ENCODE measurements around the gene C22orf39.

The C22orf39 gene

DNA sequence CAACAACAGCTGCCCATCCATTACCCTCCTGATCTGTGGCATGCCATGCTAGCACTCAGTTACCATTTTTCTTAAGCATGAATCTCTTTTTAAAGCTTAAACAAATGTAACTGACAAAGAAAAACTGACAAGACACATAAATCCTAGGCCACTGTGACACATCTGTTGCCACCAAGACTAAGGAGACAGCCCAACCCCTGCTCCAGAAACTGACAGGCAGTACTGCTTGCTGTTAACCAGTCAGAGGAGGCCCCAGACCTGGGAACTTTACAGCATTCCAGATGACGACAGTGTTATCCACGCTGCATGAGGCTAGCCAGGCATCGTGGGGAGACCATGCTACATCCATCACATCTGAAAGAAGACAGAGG, 49.8 kb downstream of the C22orf39 start:
- no peaks in the 10 kb centered on the region for H3F3A ChIP-seq (ENCODE audit: control insufficient read depth, insufficient read depth)
- H3K4me3 ChIP-seq (ENCODE audit: low read length): no peak overlapping the region
- 0 out of 2 replicates have a peak, but pooled peaks cover 6% of the 10 kb centered on the region for H4K20me1 ChIP-seq (ENCODE audit: control insufficient read depth, insufficient read depth, low read depth, low read length)
- no peak overlapping the region for H3K4me2 ChIP-seq (ENCODE audit: low read length)
- H3K9me2 ChIP-seq (replicated peaks; ENCODE audit: control insufficient read depth, low read length): no peaks in the 10 kb centered on the region
- no peaks in the 10 kb centered on the region for H3K9me3 ChIP-seq (ENCODE audit: control insufficient read depth, insufficient read depth, low read length)
- no peaks in the 10 kb centered on the region for H3K27me3 ChIP-seq (ENCODE audit: control insufficient read depth, low read length)
- H3K4me1 ChIP-seq (ENCODE audit: control insufficient read depth, low read length): no peaks in the 10 kb centered on the region
- TF ChIP-seq EZH2phosphoT487 (IDR thresholded peaks at IDR 0.05; ENCODE audit: borderline replicate concordance, low read length): no peak
- TF ChIP-seq, protein P1, sequence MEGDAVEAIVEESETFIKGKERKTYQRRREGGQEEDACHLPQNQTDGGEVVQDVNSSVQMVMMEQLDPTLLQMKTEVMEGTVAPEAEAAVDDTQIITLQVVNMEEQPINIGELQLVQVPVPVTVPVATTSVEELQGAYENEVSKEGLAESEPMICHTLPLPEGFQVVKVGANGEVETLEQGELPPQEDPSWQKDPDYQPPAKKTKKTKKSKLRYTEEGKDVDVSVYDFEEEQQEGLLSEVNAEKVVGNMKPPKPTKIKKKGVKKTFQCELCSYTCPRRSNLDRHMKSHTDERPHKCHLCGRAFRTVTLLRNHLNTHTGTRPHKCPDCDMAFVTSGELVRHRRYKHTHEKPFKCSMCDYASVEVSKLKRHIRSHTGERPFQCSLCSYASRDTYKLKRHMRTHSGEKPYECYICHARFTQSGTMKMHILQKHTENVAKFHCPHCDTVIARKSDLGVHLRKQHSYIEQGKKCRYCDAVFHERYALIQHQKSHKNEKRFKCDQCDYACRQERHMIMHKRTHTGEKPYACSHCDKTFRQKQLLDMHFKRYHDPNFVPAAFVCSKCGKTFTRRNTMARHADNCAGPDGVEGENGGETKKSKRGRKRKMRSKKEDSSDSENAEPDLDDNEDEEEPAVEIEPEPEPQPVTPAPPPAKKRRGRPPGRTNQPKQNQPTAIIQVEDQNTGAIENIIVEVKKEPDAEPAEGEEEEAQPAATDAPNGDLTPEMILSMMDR (IDR thresholded peaks at IDR 0.05; ENCODE audit: low read depth, low read length, poor library complexity, severe bottlenecking): no peak
- H3K79me2 ChIP-seq (ENCODE audit: control insufficient read depth, low read length): no peaks in the 10 kb centered on the region
- peaks cover 82% of the 10 kb centered on the region for H3K36me3 ChIP-seq (ENCODE audit: control insufficient read depth, low read length)
- no peak overlapping the region for H3K27ac ChIP-seq (ENCODE audit: low read depth, low read length)

GRCh38 chr22:19396934-19397733, 50.4 kb downstream of the C22orf39 start:
- no peaks in the 10 kb centered on the region for H3K27me3 ChIP-seq (ENCODE audit: control insufficient read depth, low read length)
- H3K9me2 ChIP-seq (replicated peaks; ENCODE audit: control insufficient read depth, low read length): no peaks in the 10 kb centered on the region
- no peak overlapping the region for H3K27ac ChIP-seq (ENCODE audit: low read depth, low read length)
- H3F3A ChIP-seq (ENCODE audit: control insufficient read depth, insufficient read depth): no peaks in the 10 kb centered on the region
- 0 out of 2 replicates have a peak, but pooled peaks cover 6% of the 10 kb centered on the region for H4K20me1 ChIP-seq (ENCODE audit: control insufficient read depth, insufficient read depth, low read depth, low read length)
- no peak overlapping the region for H3K4me2 ChIP-seq (ENCODE audit: low read length)
- no peaks in the 10 kb centered on the region for H3K4me1 ChIP-seq (ENCODE audit: control insufficient read depth, low read length)
- H3K9me3 ChIP-seq (ENCODE audit: control insufficient read depth, insufficient read depth, low read length): no peaks in the 10 kb centered on the region
- H3K36me3 ChIP-seq (ENCODE audit: control insufficient read depth, low read length): peaks cover 88% of the 10 kb centered on the region
- TF ChIP-seq, protein P1 (IDR thresholded peaks at IDR 0.05; ENCODE audit: low read depth, low read length, poor library complexity, severe bottlenecking): no peak
- no peak for TF ChIP-seq EZH2phosphoT487 (IDR thresholded peaks at IDR 0.05; ENCODE audit: borderline replicate concordance, low read length)
- no peak overlapping the region for H3K4me3 ChIP-seq (ENCODE audit: low read length)
- no peaks in the 10 kb centered on the region for H3K79me2 ChIP-seq (ENCODE audit: control insufficient read depth, low read length)

DNA sequence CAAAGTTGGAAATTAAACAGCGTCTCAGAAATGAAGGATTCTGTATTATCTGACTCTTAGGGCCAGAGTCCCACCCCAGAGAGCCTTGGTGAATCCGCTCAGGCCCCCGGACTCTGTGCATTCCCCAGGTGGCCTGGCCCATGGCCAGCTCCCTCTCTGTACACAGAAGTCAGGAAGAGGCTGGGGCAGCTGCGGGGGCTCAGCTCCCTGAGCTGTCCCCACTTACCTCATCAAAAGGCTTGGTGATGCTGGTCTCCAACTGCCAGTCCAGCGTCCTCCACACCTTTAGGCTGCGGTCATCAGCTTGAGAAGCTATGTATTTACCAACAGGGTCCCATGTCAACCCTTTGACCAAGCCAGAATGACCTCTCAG, 51.0 kb downstream of the C22orf39 start:
- H4K20me1 ChIP-seq (ENCODE audit: control insufficient read depth, insufficient read depth, low read depth, low read length): 0 out of 2 replicates have a peak, but pooled peaks cover 5% of the 10 kb centered on the region
- peaks cover 88% of the 10 kb centered on the region for H3K36me3 ChIP-seq (ENCODE audit: control insufficient read depth, low read length)
- H3K27ac ChIP-seq (ENCODE audit: low read depth, low read length): no peak overlapping the region
- no peaks in the 10 kb centered on the region for H3K79me2 ChIP-seq (ENCODE audit: control insufficient read depth, low read length)
- H3K4me1 ChIP-seq (ENCODE audit: control insufficient read depth, low read length): no peaks in the 10 kb centered on the region
- TF ChIP-seq EZH2phosphoT487 (IDR thresholded peaks at IDR 0.05; ENCODE audit: borderline replicate concordance, low read length): no peak
- TF ChIP-seq, protein P1 (IDR thresholded peaks at IDR 0.05; ENCODE audit: low read depth, low read length, poor library complexity, severe bottlenecking): no peak
- no peaks in the 10 kb centered on the region for H3K9me3 ChIP-seq (ENCODE audit: control insufficient read depth, insufficient read depth, low read length)
- no peaks in the 10 kb centered on the region for H3K9me2 ChIP-seq (replicated peaks; ENCODE audit: control insufficient read depth, low read length)
- H3F3A ChIP-seq (ENCODE audit: control insufficient read depth, insufficient read depth): no peaks in the 10 kb centered on the region
- H3K27me3 ChIP-seq (ENCODE audit: control insufficient read depth, low read length): no peaks in the 10 kb centered on the region
- H3K4me3 ChIP-seq (ENCODE audit: low read length): no peak overlapping the region
- H3K4me2 ChIP-seq (ENCODE audit: low read length): no peak overlapping the region
